Activated CD4-positive, alpha-beta T cell treated with anti-CD3 and anti-CD28 coated beads for 24 hours (primary cell): Measurements from ENCODE around the gene IGFBP3.

ENCODE experiments used
- DNase-seq, 2 donors: peaks; one replicate each; pipeline ENCODE4 v3.0.0-alpha.2; 2020; ENCODE audit warnings: low read depth in 2 of 2

The IGFBP3 gene

DNA sequence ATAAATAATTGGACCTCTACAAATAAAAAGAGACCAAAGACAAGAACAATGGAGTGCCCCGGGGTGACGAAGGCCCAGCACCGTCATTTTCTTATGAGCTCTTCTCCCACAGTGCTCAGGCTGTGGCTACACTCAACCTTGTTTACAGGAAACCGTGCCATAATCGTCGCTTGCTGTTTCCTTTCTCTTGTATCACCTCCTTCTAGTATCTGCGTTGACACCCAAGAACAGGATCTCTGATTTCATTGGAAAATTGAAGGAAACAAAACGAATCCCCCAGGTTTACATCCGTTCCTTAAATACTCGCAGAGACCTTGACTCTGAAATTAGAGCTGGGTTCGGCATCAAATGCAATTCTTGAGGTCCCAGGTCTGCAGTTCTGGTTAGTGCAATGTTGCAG lies 1.7 kb upstream of the IGFBP3 start:
- DNase-seq = no peak

- no peak for DNase-seq
Measured at GRCh38 chr7:45921699-45922519, 837 bp upstream of the IGFBP3 start.

- no peak for DNase-seq
Measured at GRCh38 chr7:45921381-45921698, 268 bp upstream of the IGFBP3 start.

DNA sequence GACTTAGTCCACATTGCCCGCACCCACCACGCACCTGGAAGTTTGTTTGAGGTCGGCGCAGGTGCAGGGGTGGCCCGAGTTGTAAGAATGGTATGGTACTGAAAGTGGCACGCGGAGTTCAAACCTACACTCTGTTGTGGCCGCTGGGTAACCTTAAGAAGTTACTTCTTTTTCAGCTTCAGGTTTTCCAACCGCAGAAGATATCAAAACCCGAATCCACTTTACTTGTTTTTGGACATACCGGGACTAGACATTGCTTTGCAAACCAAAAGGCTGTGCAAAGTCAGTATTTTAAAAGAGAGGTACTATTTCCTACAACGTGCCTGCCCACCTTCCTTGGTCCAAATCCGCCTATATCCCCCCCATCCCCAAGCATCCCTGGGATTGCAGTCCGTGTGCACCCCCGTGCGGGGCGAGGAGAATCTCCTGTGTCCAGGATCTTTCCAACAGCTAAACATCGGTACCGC lies 1.0 kb downstream of the IGFBP3 start:
- no peak for DNase-seq

- no peak for DNase-seq
Measured at GRCh38 chr7:45919231-45919784, 1.8 kb downstream of the IGFBP3 start.

- no peak for DNase-seq
Measured at GRCh38 chr7:45918556-45918955, 2.5 kb downstream of the IGFBP3 start.

DNA sequence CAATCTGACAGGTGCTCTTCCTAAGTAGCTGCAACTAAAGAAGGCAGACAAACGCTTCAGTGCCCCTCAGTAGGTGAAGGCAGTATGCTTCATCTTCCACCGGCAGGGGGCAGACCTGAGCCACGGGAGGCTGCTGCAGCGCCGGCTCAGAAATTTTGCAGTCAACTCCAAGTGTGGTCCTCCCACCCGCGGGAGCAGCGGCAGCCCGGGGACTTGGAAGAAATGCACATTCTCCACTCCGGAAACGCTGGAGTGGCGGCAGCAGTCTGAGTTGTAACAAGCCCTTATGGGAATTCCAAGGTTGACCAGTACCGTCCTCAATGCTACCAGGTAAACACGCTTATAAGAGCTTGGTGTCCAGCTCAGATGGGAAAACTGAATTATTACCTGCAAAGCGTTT lies 3.4 kb downstream of the IGFBP3 start:
- DNase-seq = peak; percentile 66 to 76

GRCh38 chr7:45917064-45917463 lies 4.0 kb downstream of the IGFBP3 start:
- DNase-seq = no peak

DNA sequence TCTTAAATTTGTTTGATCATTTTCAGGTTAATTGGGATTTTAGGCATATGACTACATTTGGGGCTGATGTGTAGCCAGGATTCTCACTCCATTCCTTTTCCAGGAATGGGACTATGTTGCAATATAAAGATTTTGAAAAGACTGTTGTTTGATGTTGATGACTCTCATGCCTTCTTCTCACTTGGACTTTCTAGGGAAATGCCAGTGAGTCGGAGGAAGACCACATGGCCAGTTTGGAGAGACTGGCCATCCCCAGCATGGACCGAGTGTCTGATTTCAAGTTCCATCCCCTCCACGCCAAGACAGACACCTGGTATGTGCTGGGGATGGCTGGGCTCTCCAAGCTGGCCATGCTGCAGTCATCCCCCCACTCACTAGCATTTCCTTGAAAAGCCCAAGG lies 5.5 kb downstream of the IGFBP3 start:
- no peak for DNase-seq

GRCh38 chr7:45914911-45915310 lies 6.2 kb downstream of the IGFBP3 start:
- no peak for DNase-seq

DNA sequence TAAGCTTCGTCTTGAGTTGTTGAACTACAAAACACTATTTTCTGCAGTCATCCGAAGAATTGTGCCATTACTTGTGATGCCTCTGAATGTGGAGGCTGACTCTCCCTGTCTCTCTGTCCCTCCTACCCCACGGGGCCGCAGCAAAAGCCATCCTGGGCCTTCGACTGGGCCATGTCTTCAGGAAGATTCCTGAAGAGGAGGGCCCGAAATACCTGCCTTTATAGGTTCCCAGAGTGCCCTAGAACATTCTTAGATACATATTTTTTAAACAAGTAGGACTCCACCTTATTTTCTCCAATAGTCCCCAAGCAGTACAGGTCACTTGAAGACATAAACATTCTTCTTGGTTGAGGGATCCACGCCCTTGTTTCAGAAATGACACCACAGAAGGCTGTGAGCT lies 8.1 kb downstream of the IGFBP3 start:
- DNase-seq = no peak

GRCh38 chr7:45911311-45911710 lies 9.8 kb downstream of the IGFBP3 start:
- no peak for DNase-seq

GRCh38 chr7:45910855-45911254 lies 10.2 kb downstream of the IGFBP3 start:
- DNase-seq = no peak

- DNase-seq = no peak
Measured at GRCh38 chr7:45909561-45909960, 11.5 kb downstream of the IGFBP3 start.

GRCh38 chr7:45902820-45903219 lies 18.3 kb downstream of the IGFBP3 start:
- DNase-seq = no peak

- DNase-seq = no peak
Measured at GRCh38 chr7:45901566-45901965, 19.5 kb downstream of the IGFBP3 start.

DNA sequence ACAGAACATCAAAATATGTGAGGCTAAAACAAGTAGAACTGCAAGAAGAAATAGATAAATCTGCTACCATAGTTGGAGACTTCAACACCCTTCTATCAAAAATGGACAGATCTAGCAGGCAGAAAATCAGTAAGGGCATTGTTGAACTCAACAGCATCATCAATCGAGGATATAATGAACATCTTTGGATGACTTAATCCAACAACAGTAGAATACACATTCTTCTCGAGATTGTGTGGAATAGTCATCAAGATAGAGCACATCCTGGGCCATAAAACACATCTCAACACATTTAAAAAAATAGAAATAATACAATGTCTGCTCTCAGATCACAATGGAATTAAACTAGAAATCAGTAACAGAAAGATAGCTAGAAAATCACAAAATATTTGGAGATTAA lies 22.9 kb downstream of the IGFBP3 start:
- DNase-seq = no peak

- no peak for DNase-seq
Measured at GRCh38 chr7:45897042-45897690, 23.9 kb downstream of the IGFBP3 start.

- no peak for DNase-seq
Measured at GRCh38 chr7:45894665-45895062, 26.4 kb downstream of the IGFBP3 start.

DNA sequence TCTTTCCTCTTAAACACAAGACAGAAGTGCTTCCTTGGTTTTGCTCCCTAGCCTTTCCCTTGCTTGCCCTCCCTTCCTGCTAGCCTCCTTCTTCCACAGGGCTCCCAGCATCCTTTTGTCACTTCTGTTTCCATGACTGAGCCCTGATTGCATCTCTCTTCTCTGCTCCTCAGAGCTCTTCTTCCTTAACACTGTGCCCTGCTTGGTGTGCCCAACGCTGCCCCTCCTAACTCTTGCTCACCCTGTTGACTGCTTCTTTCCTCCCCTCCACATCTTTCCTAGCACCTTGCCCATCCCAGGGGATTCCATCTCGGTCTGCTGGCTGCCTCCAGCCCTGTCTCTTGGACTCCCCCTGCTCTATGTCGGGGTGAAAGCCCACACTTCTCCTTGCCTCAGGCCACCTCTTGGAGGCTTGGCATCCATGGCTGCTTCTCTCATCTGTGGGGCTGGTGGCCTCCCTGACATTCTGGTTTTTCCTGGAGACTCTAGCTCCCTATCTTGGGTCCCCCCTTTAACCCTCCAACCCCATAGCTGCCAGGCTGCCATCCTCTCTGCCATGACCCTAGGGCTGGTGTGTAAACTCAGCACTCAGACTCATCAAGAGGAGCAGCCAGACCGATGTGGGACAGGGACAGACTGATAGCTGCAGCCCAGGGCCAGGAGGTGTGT lies 26.9 kb downstream of the IGFBP3 start:
- no peak for DNase-seq

GRCh38 chr7:45893374-45893995 lies 27.6 kb downstream of the IGFBP3 start:
- no peak for DNase-seq

GRCh38 chr7:45892407-45893035 lies 28.6 kb downstream of the IGFBP3 start:
- no peak for DNase-seq
